HEK293T (cell line): ENCODE data around the gene FBXL22.

Experiments used
- CTCF ChIA-PET: fragments of 350-600 bp; formaldehyde crosslinking; extraction: SDS; loops from one replicate; lab custom pipeline; 2021; ENCODE audit warnings: antibody characterized with exemption, inconsistent platforms; lab: Yijun Ruan, JAX
- POLR2A ChIA-PET: fragments of 350-600 bp; formaldehyde crosslinking; extraction: SDS; loops from one replicate; lab custom pipeline; 2020; ENCODE audit warnings: antibody characterized with exemption, inconsistent platforms; lab: Yijun Ruan, JAX
- DNase-seq: peaks from one replicate; pipeline ENCODE4 v3.0.0; 2012; ENCODE audit warnings: mixed read lengths; ENCODE audit errors: extremely low spot score
- ARNT ChIP-seq: fragments of 450-650 bp; IDR thresholded peaks from 2 replicates; pipeline ENCODE4 v1.6.1; 2017; ENCODE audit warnings: mild to moderate bottlenecking
- BHLHE40 ChIP-seq: fragments of 450-650 bp; IDR thresholded peaks from 2 replicates; pipeline ENCODE4 v1.6.1; 2016; ENCODE audit warnings: mild to moderate bottlenecking, moderate library complexity, borderline replicate concordance
- CTBP1 ChIP-seq: fragments of 450-650 bp; IDR thresholded peaks from 2 replicates; pipeline ENCODE4 v1.6.1; 2016; ENCODE audit warnings: borderline replicate concordance
- ELF4 ChIP-seq: fragments of 450-650 bp; IDR thresholded peaks from 2 replicates; pipeline ENCODE4 v1.6.1; 2017; ENCODE audit warnings: antibody characterized with exemption
- FOXA1 ChIP-seq: fragments of 450-650 bp; IDR thresholded peaks from 2 replicates; pipeline ENCODE4 v1.6.1; 2016; ENCODE audit warnings: mild to moderate bottlenecking
- FOXK2 ChIP-seq: fragments of 450-650 bp; IDR thresholded peaks from 2 replicates; pipeline ENCODE4 v1.6.1; 2016; ENCODE audit warnings: mild to moderate bottlenecking
- FOXM1 ChIP-seq: fragments of 450-650 bp; IDR thresholded peaks from 2 replicates; pipeline ENCODE4 v1.6.1; 2017; ENCODE audit warnings: mild to moderate bottlenecking, borderline replicate concordance
- HDGF ChIP-seq: fragments of 450-650 bp; IDR thresholded peaks from 2 replicates; pipeline ENCODE4 v1.6.1; 2017; ENCODE audit warnings: antibody characterized with exemption, borderline replicate concordance
- L3MBTL2 ChIP-seq: fragments of 450-650 bp; conservative IDR thresholded peaks from 2 replicates; pipeline ENCODE4 v1.6.1; 2016; ENCODE audit warnings: mild to moderate bottlenecking
- LEF1 ChIP-seq: fragments of 450-650 bp; IDR thresholded peaks from 2 replicates; pipeline ENCODE4 v1.6.1; 2017; ENCODE audit warnings: mild to moderate bottlenecking, borderline replicate concordance
- NFRKB ChIP-seq: fragments of 450-650 bp; IDR thresholded peaks from 2 replicates; pipeline ENCODE4 v1.6.1; 2016; ENCODE audit warnings: mild to moderate bottlenecking, moderate library complexity
- PKNOX1 ChIP-seq: fragments of 450-650 bp; IDR thresholded peaks from 2 replicates; pipeline ENCODE4 v1.6.1; 2016
- SP1 ChIP-seq: fragments of 450-650 bp; IDR thresholded peaks from 2 replicates; pipeline ENCODE4 v1.6.1; 2017
- SUZ12 ChIP-seq: fragments of 450-650 bp; IDR thresholded peaks from 2 replicates; pipeline ENCODE4 v1.6.1; 2016; ENCODE audit warnings: mild to moderate bottlenecking
- TARDBP ChIP-seq: fragments of 450-650 bp; IDR thresholded peaks from 2 replicates; pipeline ENCODE4 v1.6.1; 2016
- ZNF384 ChIP-seq: fragments of 450-650 bp; IDR thresholded peaks from 2 replicates; pipeline ENCODE4 v1.6.1; 2016

Gene FBXL22

DNA sequence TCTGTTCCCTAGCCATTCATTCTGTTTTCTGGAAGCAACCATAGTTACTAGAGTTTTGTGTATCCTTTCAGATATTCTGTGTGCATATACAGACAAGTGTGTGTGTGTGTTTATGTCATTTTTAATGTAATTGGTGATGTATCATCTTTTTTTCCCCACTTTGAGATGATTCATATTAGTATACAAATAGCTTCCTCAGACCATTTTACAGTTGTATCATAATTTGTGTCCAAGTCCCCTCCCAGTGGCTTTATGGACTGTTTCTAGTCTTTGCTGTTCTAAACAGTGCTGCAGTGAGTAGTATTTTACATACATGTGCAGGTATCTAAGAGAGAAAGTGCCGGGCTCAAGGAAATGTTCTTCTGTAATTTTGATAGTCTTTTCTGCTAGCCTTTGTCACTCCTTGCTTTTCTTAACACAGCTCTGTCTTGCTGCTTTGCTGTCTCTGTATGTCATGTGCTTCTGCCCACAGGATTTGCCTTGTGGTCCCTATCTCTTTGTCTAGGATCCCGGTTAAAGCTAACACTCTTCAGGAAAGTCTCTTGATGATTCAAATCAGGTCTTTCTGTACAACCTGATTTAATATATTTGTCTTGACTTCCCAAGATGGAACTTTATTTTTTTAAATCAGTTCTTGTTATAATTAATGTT is 31.5 kb upstream of the FBXL22 start:
- POLR2A ChIA-PET: no interaction called here
- CTCF ChIA-PET: interaction anchor here (1.2 kb wide), 1 partner anchor 13 kb away, joined by 6 read pairs; no protein-coding TSS in a partner anchor
- no peak for DNase-seq
- TF ChIP-seq NFRKB: no peak
- no peak for TF ChIP-seq CTBP1
- TF ChIP-seq ELF4: no peak
- no peak for TF ChIP-seq HDGF
- no peak for TF ChIP-seq TARDBP
- no peak for TF ChIP-seq SP1
- no peak for TF ChIP-seq PKNOX1
- no peak for TF ChIP-seq LEF1
- no peak for TF ChIP-seq ZNF384
- TF ChIP-seq FOXA1: no peak
- TF ChIP-seq BHLHE40: no peak
- no peak for TF ChIP-seq FOXM1
- no peak for TF ChIP-seq L3MBTL2
- no peak for TF ChIP-seq ARNT
- TF ChIP-seq SUZ12: no peak
- no peak for TF ChIP-seq FOXK2

DNA sequence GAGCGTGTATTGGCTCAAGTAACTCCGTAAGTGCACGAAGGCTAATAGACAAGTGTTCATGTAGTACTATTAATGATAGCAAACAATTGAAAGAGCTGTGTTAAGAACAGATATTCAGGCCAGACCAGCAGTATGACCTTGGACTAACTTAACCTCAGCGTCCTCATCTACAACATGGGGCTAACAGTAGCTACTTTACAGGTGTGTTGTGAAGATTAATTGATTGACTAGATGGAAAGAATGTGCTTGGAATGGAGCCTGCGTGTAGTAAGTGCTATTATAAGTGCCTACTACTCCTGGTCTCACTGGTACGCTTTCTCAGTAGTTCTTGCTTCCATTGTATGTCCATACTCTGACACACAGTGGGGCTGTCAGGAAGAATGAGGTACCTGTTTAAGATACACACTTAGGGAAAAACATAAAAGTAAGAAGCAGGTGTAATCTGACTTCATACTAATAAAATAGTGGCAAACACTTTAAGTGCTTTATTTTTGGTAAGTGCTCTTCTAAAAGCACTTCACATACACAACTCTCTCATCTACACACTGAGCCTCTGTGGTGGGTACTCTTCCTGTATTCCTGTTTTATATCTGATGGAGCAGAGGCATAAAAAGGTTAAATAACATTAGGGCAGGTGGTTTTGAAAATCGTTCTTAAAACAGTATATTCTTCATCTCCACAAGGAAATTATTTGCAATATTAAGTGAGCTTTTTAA is 24.3 kb upstream of the FBXL22 start:
- TF ChIP-seq TARDBP: no peak
- no peak for TF ChIP-seq CTBP1
- TF ChIP-seq BHLHE40: no peak
- no peak for TF ChIP-seq FOXM1
- no peak for TF ChIP-seq PKNOX1
- TF ChIP-seq FOXA1: no peak
- TF ChIP-seq HDGF: no peak
- TF ChIP-seq ARNT: no peak
- DNase-seq: no peak
- ChIA-PET CTCF (no interaction called here), POLR2A (no interaction called here)

- no peak for DNase-seq
- ChIA-PET CTCF (no interaction called here), POLR2A (no interaction called here)
- no peak for TF ChIP-seq SUZ12
- no peak for TF ChIP-seq HDGF
- TF ChIP-seq ARNT: no peak
- TF ChIP-seq CTBP1: no peak
- TF ChIP-seq NFRKB: no peak
- TF ChIP-seq FOXK2: no peak
- TF ChIP-seq BHLHE40: no peak
- TF ChIP-seq ELF4: no peak
- no peak for TF ChIP-seq ZNF384
- no peak for TF ChIP-seq SP1
- no peak for TF ChIP-seq L3MBTL2
- no peak for TF ChIP-seq FOXA1
- TF ChIP-seq TARDBP: no peak
- no peak for TF ChIP-seq LEF1
- no peak for TF ChIP-seq FOXM1
- no peak for TF ChIP-seq PKNOX1
Observed at GRCh38 chr15:63573533-63573932, 23.7 kb upstream of the FBXL22 start.

DNA sequence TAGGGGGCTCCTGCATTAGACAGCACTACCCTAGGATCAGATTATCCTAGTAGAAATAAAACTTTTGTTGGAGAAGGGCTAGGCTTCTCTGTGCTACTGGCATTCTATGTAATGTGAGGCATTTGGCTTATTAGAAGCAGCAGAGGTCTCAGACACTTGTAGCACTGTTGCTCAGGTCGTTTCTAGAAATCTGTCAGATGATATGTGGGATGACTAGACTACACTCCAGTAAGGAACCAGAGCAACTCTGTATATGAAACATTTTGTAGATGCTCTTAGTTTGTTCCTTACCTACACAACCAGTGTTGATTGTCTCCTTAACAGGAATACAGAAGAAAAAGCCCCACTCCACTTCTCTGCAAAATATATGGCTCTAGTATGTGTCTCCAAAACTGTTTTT is 21.9 kb upstream of the FBXL22 start:
- DNase-seq: no peak
- TF ChIP-seq HDGF (no peak), FOXA1 (no peak), FOXK2 (no peak), NFRKB (no peak), TARDBP (no peak), L3MBTL2 (no peak), FOXM1 (no peak), ZNF384 (no peak), LEF1 (no peak), ARNT (no peak), BHLHE40 (no peak), PKNOX1 (no peak), ELF4 (no peak), SUZ12 (no peak), CTBP1 (no peak), SP1 (no peak)
- ChIA-PET CTCF (no interaction called here), POLR2A (no interaction called here)

DNA sequence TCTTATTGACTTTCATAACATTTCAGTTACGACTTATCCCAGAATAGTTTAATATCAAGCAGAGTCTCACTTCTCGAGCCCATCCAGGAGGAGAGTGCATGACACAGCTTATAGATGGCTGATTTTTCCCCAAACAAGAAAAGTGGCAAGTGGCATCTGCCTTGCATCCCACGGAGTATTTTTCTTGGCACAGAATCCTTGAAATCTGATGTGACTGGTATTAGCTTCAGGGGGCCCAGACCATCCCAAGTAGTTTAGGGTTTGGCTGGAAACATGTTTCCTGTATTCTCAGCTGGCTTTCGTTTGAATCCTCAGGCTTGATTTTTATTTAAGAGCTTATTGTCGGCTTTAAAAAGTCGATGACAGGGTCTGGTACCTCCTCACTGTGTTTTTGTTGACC is 20.7 kb upstream of the FBXL22 start:
- no peak for DNase-seq
- no peak for TF ChIP-seq ZNF384
- TF ChIP-seq CTBP1: no peak
- no peak for TF ChIP-seq SP1
- TF ChIP-seq FOXK2: no peak
- TF ChIP-seq ARNT: no peak
- no peak for TF ChIP-seq FOXA1
- TF ChIP-seq FOXM1: no peak
- no peak for TF ChIP-seq BHLHE40
- TF ChIP-seq LEF1: no peak
- TF ChIP-seq L3MBTL2: no peak
- TF ChIP-seq NFRKB: no peak
- TF ChIP-seq SUZ12: no peak
- no peak for TF ChIP-seq HDGF
- no peak for TF ChIP-seq TARDBP
- no peak for TF ChIP-seq PKNOX1
- TF ChIP-seq ELF4: no peak
- CTCF ChIA-PET: no interaction called here
- POLR2A ChIA-PET: no interaction called here
